Measurements from ENCODE around the gene PCNP.
"Not testable (repeated sequence)": the region's sequence is repeated elsewhere in the genome, so short reads cannot be mapped to it uniquely, and the experiment has no call there.

PCNP gene

GRCh38 chr3:101603184-101603583, 29.2 kb downstream of the PCNP start:
- no peak for DNase-seq
- Mint-ChIP-seq H3K4me1 (no peaks in the 10 kb centered on the region), H3K4me3 (no peak overlapping the region), H3K9me3 (no peaks in the 10 kb centered on the region), H3K36me3 (peaks cover 7 to 28% of the 10 kb centered on the region in 2 donors), H3K27ac (no peak overlapping the region), H3K27me3 (no peaks in the 10 kb centered on the region)
- no peak for ATAC-seq (replicated peaks)

GRCh38 chr3:101605398-101605797, 31.4 kb downstream of the PCNP start:
- not testable (repeated sequence) for H3K4me3 Mint-ChIP-seq; H3K27ac Mint-ChIP-seq; ATAC-seq (replicated peaks); H3K9me3 Mint-ChIP-seq; DNase-seq; H3K27me3 Mint-ChIP-seq; H3K4me1 Mint-ChIP-seq
- H3K36me3 Mint-ChIP-seq = peaks cover 5 to 17% of the 10 kb centered on the region in 2 donors

- no peak for ATAC-seq (replicated peaks)
- Mint-ChIP-seq H3K27me3 (no peaks in the 10 kb centered on the region), H3K4me3 (no peak overlapping the region), H3K36me3 (no peaks in the 10 kb centered on the region), H3K4me1 (peaks cover 6 to 10% of the 10 kb centered on the region in 2 donors), H3K9me3 (no peaks in the 10 kb centered on the region), H3K27ac (no peak overlapping the region)
- DNase-seq = no peak
These were observed 37.0 kb downstream of the PCNP start for GRCh38 chr3:101611023-101611422.

- H3K9me3 Mint-ChIP-seq; DNase-seq; H3K36me3 Mint-ChIP-seq; H3K4me1 Mint-ChIP-seq; H3K4me3 Mint-ChIP-seq; ATAC-seq (replicated peaks); H3K27me3 Mint-ChIP-seq: not testable (repeated sequence)
- H3K27ac Mint-ChIP-seq = peak overlapping the region; percentile 56
These were observed 39.0 kb downstream of the PCNP start for GRCh38 chr3:101613014-101613413.

- Mint-ChIP-seq H3K9me3 (peaks cover 0 to 3% of the 10 kb centered on the region in 2 donors), H3K36me3 (peaks cover 5% of the 10 kb centered on the region in 2 donors), H3K4me1 (peaks cover 6 to 10% of the 10 kb centered on the region in 2 donors), H3K27me3 (no peaks in the 10 kb centered on the region), H3K4me3 (no peak overlapping the region), H3K27ac (peak overlapping the region; percentile 56)
- DNase-seq (no peak), ATAC-seq (replicated peaks) (no peak)
These were observed 41.5 kb downstream of the PCNP start for GRCh38 chr3:101615525-101615924.

- Mint-ChIP-seq H3K4me1 (peaks cover 6 to 10% of the 10 kb centered on the region in 2 donors), H3K27me3 (no peaks in the 10 kb centered on the region), H3K9me3 (peaks cover 0 to 3% of the 10 kb centered on the region in 2 donors), H3K4me3 (no peak overlapping the region), H3K36me3 (peaks cover 5 to 7% of the 10 kb centered on the region in 2 donors), H3K27ac (no peak overlapping the region)
- DNase-seq (no peak), ATAC-seq (replicated peaks) (no peak)
These were observed 43.5 kb downstream of the PCNP start for GRCh38 chr3:101617478-101617877.

- peaks cover 7 to 8% of the 10 kb centered on the region in 2 donors for H3K36me3 Mint-ChIP-seq
- no peaks in the 10 kb centered on the region for H3K4me1 Mint-ChIP-seq
These were observed 44.7 kb downstream of the PCNP start for GRCh38 chr3:101618726-101619125.

GRCh38 chr3:101619734-101620133, 45.8 kb downstream of the PCNP start:
- DNase-seq (no peak), ATAC-seq (replicated peaks) (no peak)
- Mint-ChIP-seq H3K4me1 (no peaks in the 10 kb centered on the region), H3K27me3 (no peaks in the 10 kb centered on the region), H3K9me3 (peaks cover under 1 to 4% of the 10 kb centered on the region in 2 donors), H3K4me3 (no peak overlapping the region), H3K27ac (no peak overlapping the region), H3K36me3 (peaks cover 7 to 9% of the 10 kb centered on the region in 2 donors)

More at GRCh38 chr3:101618726-101619125, 44.7 kb downstream of the PCNP start:
- no peaks in the 10 kb centered on the region for H3K27me3 Mint-ChIP-seq
- ATAC-seq (replicated peaks) (no peak), DNase-seq (no peak)
- peaks cover 0 to 3% of the 10 kb centered on the region in 2 donors for H3K9me3 Mint-ChIP-seq
- H3K4me3 Mint-ChIP-seq = no peak overlapping the region
- no peak overlapping the region for H3K27ac Mint-ChIP-seq

- no peak overlapping the region for H3K27ac Mint-ChIP-seq
- ATAC-seq (replicated peaks) = no peak
These were observed 49.7 kb downstream of the PCNP start for GRCh38 chr3:101623656-101624055.

GRCh38 chr3:101624857-101625256, 50.9 kb downstream of the PCNP start:
- ATAC-seq (replicated peaks) (no peak), DNase-seq (no peak)
- Mint-ChIP-seq H3K27me3 (no peaks in the 10 kb centered on the region), H3K27ac (no peak overlapping the region), H3K9me3 (peaks cover 5% of the 10 kb centered on the region in 2 donors), H3K36me3 (peaks cover 8 to 11% of the 10 kb centered on the region in 2 donors), H3K4me3 (no peak overlapping the region), H3K4me1 (peaks cover 2 to 4% of the 10 kb centered on the region in 2 donors)

More at GRCh38 chr3:101623656-101624055, 49.7 kb downstream of the PCNP start:
- no peak overlapping the region for H3K4me3 Mint-ChIP-seq
- H3K27me3 Mint-ChIP-seq = no peaks in the 10 kb centered on the region
- H3K36me3 Mint-ChIP-seq = peaks cover 13 to 17% of the 10 kb centered on the region in 2 donors
- H3K4me1 Mint-ChIP-seq = no peaks in the 10 kb centered on the region
- DNase-seq = no peak
- peaks cover 5 to 9% of the 10 kb centered on the region in 2 donors for H3K9me3 Mint-ChIP-seq

GRCh38 chr3:101625879-101626278, 51.9 kb downstream of the PCNP start:
- Mint-ChIP-seq H3K9me3 (peaks cover 5% of the 10 kb centered on the region in 2 donors), H3K4me3 (no peak overlapping the region), H3K4me1 (peaks cover 2 to 4% of the 10 kb centered on the region in 2 donors), H3K27ac (no peak overlapping the region), H3K36me3 (peaks cover 8 to 11% of the 10 kb centered on the region in 2 donors), H3K27me3 (no peaks in the 10 kb centered on the region)
- DNase-seq = no peak
- ATAC-seq (replicated peaks) = no peak

- Mint-ChIP-seq H3K27ac (no peak overlapping the region), H3K36me3 (peaks cover 6 to 8% of the 10 kb centered on the region in 2 donors), H3K9me3 (peaks cover 5% of the 10 kb centered on the region in 2 donors), H3K27me3 (no peaks in the 10 kb centered on the region), H3K4me1 (peaks cover 2 to 4% of the 10 kb centered on the region in 2 donors), H3K4me3 (no peak overlapping the region)
- ATAC-seq (replicated peaks) (no peak), DNase-seq (no peak)
These were observed 55.2 kb downstream of the PCNP start for GRCh38 chr3:101629219-101629618.

- ATAC-seq (replicated peaks) = no peak
- H3K4me3 Mint-ChIP-seq = no peak overlapping the region
- no peaks in the 10 kb centered on the region for H3K36me3 Mint-ChIP-seq
- no peak for DNase-seq
- H3K27me3 Mint-ChIP-seq = no peaks in the 10 kb centered on the region
- no peaks in the 10 kb centered on the region for H3K9me3 Mint-ChIP-seq
- peaks cover 2 to 6% of the 10 kb centered on the region in 2 donors for H3K4me1 Mint-ChIP-seq
- H3K27ac Mint-ChIP-seq = no peak overlapping the region
These were observed 57.3 kb downstream of the PCNP start for GRCh38 chr3:101631098-101631796.

GRCh38 chr3:101631959-101632358, 58.0 kb downstream of the PCNP start:
- H3K9me3 Mint-ChIP-seq; H3K27ac Mint-ChIP-seq; H3K36me3 Mint-ChIP-seq; ATAC-seq (replicated peaks); DNase-seq; H3K27me3 Mint-ChIP-seq; H3K4me3 Mint-ChIP-seq: not testable (repeated sequence)
- H3K4me1 Mint-ChIP-seq = peaks cover 4 to 13% of the 10 kb centered on the region in 2 donors

- Mint-ChIP-seq H3K27ac (no peak overlapping the region), H3K9me3 (no peaks in the 10 kb centered on the region), H3K4me1 (peaks cover 4 to 13% of the 10 kb centered on the region in 2 donors), H3K36me3 (no peaks in the 10 kb centered on the region), H3K27me3 (no peaks in the 10 kb centered on the region), H3K4me3 (no peak overlapping the region)
- ATAC-seq (replicated peaks) (no peak), DNase-seq (no peak)
These were observed 58.6 kb downstream of the PCNP start for GRCh38 chr3:101632586-101632985.
